ENCODE results near the gene MRPS7.

- no peak for TF ChIP-seq ZNF302 (CRISPR knock-in tag; IDR thresholded peaks at IDR 0.05)
- TF ChIP-seq ZC3H11A (IDR thresholded peaks at IDR 0.05), result no peak
- no peak for TF ChIP-seq TP53 (CRISPR knock-in tag; IDR thresholded peaks at IDR 0.05)
- TF ChIP-seq CTCF (IDR thresholded peaks at IDR 0.05), result no peak
- no peak for TF ChIP-seq POLR2A (IDR thresholded peaks at IDR 0.05; ENCODE audit: low read length)
- TF ChIP-seq EP300 (IDR thresholded peaks at IDR 0.05), result no peak
- TF ChIP-seq RNF2 (IDR thresholded peaks at IDR 0.05; ENCODE audit: borderline replicate concordance, low read depth), result no peak
- no peak for TF ChIP-seq REST (IDR thresholded peaks at IDR 0.05)
- TF ChIP-seq MAFK (IDR thresholded peaks at IDR 0.05; ENCODE audit: partially characterized antibody), result no peak
- TF ChIP-seq NPAS2 (CRISPR knock-in tag; IDR thresholded peaks at IDR 0.05; ENCODE audit: borderline replicate concordance), result no peak
- TF ChIP-seq ELK1 (IDR thresholded peaks at IDR 0.05; ENCODE audit: low read depth, low read length), result no peak
- no peak for TF ChIP-seq CHD4 (IDR thresholded peaks at IDR 0.05; ENCODE audit: borderline replicate concordance)
- TF ChIP-seq ATOH8 (CRISPR knock-in tag; IDR thresholded peaks at IDR 0.05; ENCODE audit: low read depth), result no peak
Measured at GRCh38 chr17:75263055-75263454, 1.4 kb downstream of the MRPS7 start.
